ENCODE results near the gene SLC7A1. TPM values are rescaled to one million over a fixed set of nuclear protein-coding genes. Genes with fewer than 3 reads are reported as not detected.

The SLC7A1 gene
- total and polyA plus RNA-seq, 4 donors, result 0.90 to 22.6 (median 1.4) TPM

DNA sequence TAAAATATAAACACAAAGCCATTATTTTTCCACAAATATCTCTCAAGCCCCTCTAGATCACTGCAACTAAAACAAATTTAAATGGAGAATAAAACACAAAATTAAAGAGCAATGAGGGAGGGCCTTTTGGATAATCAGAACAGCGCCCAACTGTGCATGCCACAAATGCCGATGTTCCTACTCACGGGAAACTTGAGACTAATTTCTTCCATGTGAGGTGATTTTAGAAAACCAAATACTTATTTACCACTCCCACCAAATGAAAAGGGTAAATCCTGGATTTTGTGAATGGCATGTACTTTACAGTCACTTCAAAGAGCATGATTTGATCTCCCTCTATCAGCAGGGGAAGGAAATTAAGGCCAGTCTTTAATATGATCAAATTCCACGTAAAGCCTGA lies 74.8 kb downstream of the SLC7A1 start:
- H3K9ac ChIP-seq (ENCODE audit: low read depth in 1 of 2, low read length in 2 of 2), result no peak overlapping the region
- no peak for TF ChIP-seq GABPA (IDR thresholded peaks at IDR 0.05 in 1 of 2, conservative IDR thresholded peaks at IDR 0.05 in 1 of 2)
- no peak for TF ChIP-seq NR2F2 (IDR thresholded peaks at IDR 0.05)
- no peak for TF ChIP-seq FOXA1 (IDR thresholded peaks at IDR 0.05)
- TF ChIP-seq RAD21 (IDR thresholded peaks at IDR 0.05), result no peak
- no peak for TF ChIP-seq HNF4A (conservative IDR thresholded peaks at IDR 0.05)
- TF ChIP-seq FOXA2 (IDR thresholded peaks at IDR 0.05), result no peak
- TF ChIP-seq CTCF (IDR thresholded peaks at IDR 0.05; ENCODE audit: low read depth, low read length, missing input control), result no peak
- TF ChIP-seq, protein P1, sequence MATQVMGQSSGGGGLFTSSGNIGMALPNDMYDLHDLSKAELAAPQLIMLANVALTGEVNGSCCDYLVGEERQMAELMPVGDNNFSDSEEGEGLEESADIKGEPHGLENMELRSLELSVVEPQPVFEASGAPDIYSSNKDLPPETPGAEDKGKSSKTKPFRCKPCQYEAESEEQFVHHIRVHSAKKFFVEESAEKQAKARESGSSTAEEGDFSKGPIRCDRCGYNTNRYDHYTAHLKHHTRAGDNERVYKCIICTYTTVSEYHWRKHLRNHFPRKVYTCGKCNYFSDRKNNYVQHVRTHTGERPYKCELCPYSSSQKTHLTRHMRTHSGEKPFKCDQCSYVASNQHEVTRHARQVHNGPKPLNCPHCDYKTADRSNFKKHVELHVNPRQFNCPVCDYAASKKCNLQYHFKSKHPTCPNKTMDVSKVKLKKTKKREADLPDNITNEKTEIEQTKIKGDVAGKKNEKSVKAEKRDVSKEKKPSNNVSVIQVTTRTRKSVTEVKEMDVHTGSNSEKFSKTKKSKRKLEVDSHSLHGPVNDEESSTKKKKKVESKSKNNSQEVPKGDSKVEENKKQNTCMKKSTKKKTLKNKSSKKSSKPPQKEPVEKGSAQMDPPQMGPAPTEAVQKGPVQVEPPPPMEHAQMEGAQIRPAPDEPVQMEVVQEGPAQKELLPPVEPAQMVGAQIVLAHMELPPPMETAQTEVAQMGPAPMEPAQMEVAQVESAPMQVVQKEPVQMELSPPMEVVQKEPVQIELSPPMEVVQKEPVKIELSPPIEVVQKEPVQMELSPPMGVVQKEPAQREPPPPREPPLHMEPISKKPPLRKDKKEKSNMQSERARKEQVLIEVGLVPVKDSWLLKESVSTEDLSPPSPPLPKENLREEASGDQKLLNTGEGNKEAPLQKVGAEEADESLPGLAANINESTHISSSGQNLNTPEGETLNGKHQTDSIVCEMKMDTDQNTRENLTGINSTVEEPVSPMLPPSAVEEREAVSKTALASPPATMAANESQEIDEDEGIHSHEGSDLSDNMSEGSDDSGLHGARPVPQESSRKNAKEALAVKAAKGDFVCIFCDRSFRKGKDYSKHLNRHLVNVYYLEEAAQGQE (IDR thresholded peaks at IDR 0.05), result no peak
- TF ChIP-seq ZBTB33 (IDR thresholded peaks at IDR 0.05), result no peak
- TF ChIP-seq EGR1 (IDR thresholded peaks at IDR 0.05; ENCODE audit: low read depth in 2 of 2), result no peak
- TF ChIP-seq YY1 (IDR thresholded peaks at IDR 0.05), result no peak
- TF ChIP-seq RXRA (IDR thresholded peaks at IDR 0.05), result no peak
- no peak for TF ChIP-seq ATF3 (IDR thresholded peaks at IDR 0.05)
- no peak for TF ChIP-seq TAF1 (conservative IDR thresholded peaks at IDR 0.05)
- no peak for TF ChIP-seq MAX (IDR thresholded peaks at IDR 0.05)
- H3K4me1 ChIP-seq (ENCODE audit: control insufficient read depth in 4 of 4, insufficient read depth in 4 of 4, low read length in 3 of 4), result no peaks in the 10 kb centered on the region
- H3K36me3 ChIP-seq (ENCODE audit: control insufficient read depth in 4 of 4, insufficient read depth in 3 of 4, low read depth in 1 of 4, low read length in 3 of 4), result peaks cover 0 to 4% (median 1%) of the 10 kb centered on the region in 4 donors
- H3K9me3 ChIP-seq (ENCODE audit: control insufficient read depth in 4 of 4, low read length in 3 of 4), result no peaks in the 10 kb centered on the region
- no peak for DNase-seq (ENCODE audit: low spot score)
- no peaks in the 10 kb centered on the region for H3K27me3 ChIP-seq (ENCODE audit: control insufficient read depth in 4 of 4, insufficient read depth in 4 of 4, low read length in 3 of 4)
- no peak overlapping the region for H3K27ac ChIP-seq (ENCODE audit: low read depth in 1 of 2, low read length in 2 of 2)
- no peak overlapping the region for H3K4me3 ChIP-seq (ENCODE audit: low read depth in 1 of 3, low read length in 3 of 3)
- WGBS, result 96% methylated on average over 4 of the region's 4 CpGs

DNA sequence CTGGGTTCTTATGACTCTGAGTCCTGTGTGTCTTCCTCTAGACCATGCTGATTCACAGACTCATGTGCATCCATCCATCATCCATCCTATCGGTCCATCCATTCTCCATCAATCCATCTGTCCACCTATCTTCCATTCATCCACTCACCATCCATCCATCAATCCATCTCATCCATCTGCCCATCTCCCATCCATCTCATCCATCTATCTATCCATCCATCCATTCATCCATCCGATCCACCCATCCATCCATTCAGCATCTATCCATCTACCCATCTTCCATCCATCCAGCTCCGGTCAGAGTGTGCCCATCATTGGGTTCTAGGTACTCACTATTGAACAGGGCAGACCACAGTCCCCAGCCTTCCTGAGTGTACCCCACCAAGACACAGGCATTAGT lies 75.6 kb downstream of the SLC7A1 start:
- H3K4me1 ChIP-seq (ENCODE audit: control insufficient read depth in 4 of 4, insufficient read depth in 4 of 4, low read length in 3 of 4), result no peaks in the 10 kb centered on the region
- peaks cover 0 to 4% (median 1%) of the 10 kb centered on the region in 4 donors for H3K36me3 ChIP-seq (ENCODE audit: control insufficient read depth in 4 of 4, insufficient read depth in 3 of 4, low read depth in 1 of 4, low read length in 3 of 4)
- H3K9me3 ChIP-seq (ENCODE audit: control insufficient read depth in 4 of 4, low read length in 3 of 4), result no peaks in the 10 kb centered on the region
- TF ChIP-seq FOXA2 (IDR thresholded peaks at IDR 0.05) (no peak), TAF1 (conservative IDR thresholded peaks at IDR 0.05) (no peak), HNF4A (conservative IDR thresholded peaks at IDR 0.05) (no peak), YY1 (IDR thresholded peaks at IDR 0.05) (no peak)
- TF ChIP-seq, protein P1 (IDR thresholded peaks at IDR 0.05), result no peak
- 98% methylated on average over 3 of the region's 3 CpGs for WGBS
- DNase-seq (ENCODE audit: low spot score), result no peak
- no peak overlapping the region for H3K27ac ChIP-seq (ENCODE audit: low read depth in 1 of 2, low read length in 2 of 2)
- no peak overlapping the region for H3K4me3 ChIP-seq (ENCODE audit: low read depth in 1 of 3, low read length in 3 of 3)
- H3K27me3 ChIP-seq (ENCODE audit: control insufficient read depth in 4 of 4, insufficient read depth in 4 of 4, low read length in 3 of 4), result no peaks in the 10 kb centered on the region
- no peak overlapping the region for H3K9ac ChIP-seq (ENCODE audit: low read depth in 1 of 2, low read length in 2 of 2)
